HFFc6 (cell line): Measurements from ENCODE around the gene IL31. TPM values are rescaled to one million over a fixed set of nuclear protein-coding genes. Genes with fewer than 3 reads are reported as not detected.
"Not testable (repeated sequence)": the region's sequence is repeated elsewhere in the genome, so short reads cannot be mapped to it uniquely, and the experiment has no call there.

Source experiments
- DNase-seq: peaks from one replicate; pipeline ENCODE4 v3.0.0-alpha.2; 2018
- H3K27ac Mint-ChIP-seq: 2 replicates; pipeline ENCODE4 v1.8.0; 2020; ENCODE audit warnings: mild to moderate bottlenecking, mixed read lengths
- H3K27me3 Mint-ChIP-seq: 2 replicates; pipeline ENCODE4 v1.8.0; 2021; ENCODE audit warnings: mild to moderate bottlenecking, moderate library complexity, mixed read lengths; ENCODE audit not compliant: insufficient read depth
- H3K36me3 Mint-ChIP-seq: 2 replicates; pipeline ENCODE4 v1.8.0; 2021; ENCODE audit warnings: low read depth, mixed read lengths
- H3K4me1 Mint-ChIP-seq: 2 replicates; pipeline ENCODE4 v1.8.0; 2020; ENCODE audit warnings: low read depth, mixed read lengths
- H3K4me3 Mint-ChIP-seq: 2 replicates; pipeline ENCODE4 v1.8.0; 2020; ENCODE audit warnings: mild to moderate bottlenecking, moderate library complexity, mixed read lengths
- H3K9me3 Mint-ChIP-seq: 2 replicates; pipeline ENCODE4 v1.8.0; 2020; ENCODE audit warnings: mild to moderate bottlenecking, mixed read lengths
- total RNA-seq, 6 experiments: library from RNA; stranded (reverse); fragmentation: NEBNext Ultra II Directional; extraction: Animal tissue kit (Norgen Biotek cat#: 25700); gene quantifications; 2 replicates in 1 of 6; 3 replicates in 5 of 6; pipeline ENCODE4 v1.2.3, GENCODE V29; 2021
- TF ChIP-seq, protein P1 (sequence below): fragments of 200-600 bp; sonication (generic); IDR thresholded peaks from 2 replicates; pipeline ENCODE4 v1.5.0; 2021; ENCODE audit warnings: antibody characterized with exemption, mild to moderate bottlenecking

Gene IL31
- total RNA-seq, 6 experiments from 2014 or later = not detected

DNA sequence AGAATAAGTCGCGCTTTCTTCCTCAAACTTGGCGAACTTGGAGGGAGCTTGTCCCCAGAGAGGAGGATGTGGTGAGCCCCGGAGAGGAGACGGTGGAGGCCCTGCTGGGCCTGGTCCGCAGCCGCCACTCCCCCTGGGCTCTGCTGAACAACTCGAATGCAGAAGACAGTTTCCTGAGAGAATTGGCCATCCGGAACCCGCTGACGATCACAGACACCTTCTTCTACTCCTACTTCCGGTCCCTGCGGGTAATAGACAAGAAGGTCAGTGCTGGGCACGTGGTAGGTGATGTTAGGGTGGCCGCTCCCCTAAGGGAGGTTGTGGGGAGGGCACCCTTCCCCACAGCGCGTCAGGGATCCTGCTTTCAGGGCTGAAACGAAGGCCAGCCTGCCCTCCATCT is 10.5 kb upstream of the IL31 start:
- Mint-ChIP-seq H3K4me1 (peaks cover 13% of the 10 kb centered on the region), H3K27me3 (peaks cover 4% of the 10 kb centered on the region; the same call in 1 of the 2 replicates), H3K9me3 (no peaks in the 10 kb centered on the region), H3K27ac (no peak overlapping the region), H3K4me3 (no peak overlapping the region), H3K36me3 (no peaks in the 10 kb centered on the region)
- no peak for DNase-seq
- TF ChIP-seq, protein P1, sequence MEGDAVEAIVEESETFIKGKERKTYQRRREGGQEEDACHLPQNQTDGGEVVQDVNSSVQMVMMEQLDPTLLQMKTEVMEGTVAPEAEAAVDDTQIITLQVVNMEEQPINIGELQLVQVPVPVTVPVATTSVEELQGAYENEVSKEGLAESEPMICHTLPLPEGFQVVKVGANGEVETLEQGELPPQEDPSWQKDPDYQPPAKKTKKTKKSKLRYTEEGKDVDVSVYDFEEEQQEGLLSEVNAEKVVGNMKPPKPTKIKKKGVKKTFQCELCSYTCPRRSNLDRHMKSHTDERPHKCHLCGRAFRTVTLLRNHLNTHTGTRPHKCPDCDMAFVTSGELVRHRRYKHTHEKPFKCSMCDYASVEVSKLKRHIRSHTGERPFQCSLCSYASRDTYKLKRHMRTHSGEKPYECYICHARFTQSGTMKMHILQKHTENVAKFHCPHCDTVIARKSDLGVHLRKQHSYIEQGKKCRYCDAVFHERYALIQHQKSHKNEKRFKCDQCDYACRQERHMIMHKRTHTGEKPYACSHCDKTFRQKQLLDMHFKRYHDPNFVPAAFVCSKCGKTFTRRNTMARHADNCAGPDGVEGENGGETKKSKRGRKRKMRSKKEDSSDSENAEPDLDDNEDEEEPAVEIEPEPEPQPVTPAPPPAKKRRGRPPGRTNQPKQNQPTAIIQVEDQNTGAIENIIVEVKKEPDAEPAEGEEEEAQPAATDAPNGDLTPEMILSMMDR = no peak

DNA sequence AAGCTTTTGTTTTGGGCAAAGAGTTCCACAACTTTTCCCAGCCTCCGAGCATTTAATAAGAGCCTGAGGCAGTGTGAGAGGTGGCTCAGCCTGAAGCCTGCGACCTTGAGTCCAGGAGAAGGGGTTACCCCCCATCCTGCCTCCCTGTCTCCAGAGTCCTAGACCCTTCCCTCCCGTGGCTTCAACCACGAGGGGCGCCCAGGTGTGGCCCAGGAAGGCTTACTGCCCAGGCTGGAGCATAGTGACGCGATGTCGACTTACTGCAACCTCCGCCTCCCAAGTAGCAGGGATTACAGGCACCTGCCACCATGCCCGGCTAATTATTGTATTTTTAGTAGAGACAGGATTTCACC is 9.5 kb upstream of the IL31 start:
- TF ChIP-seq, protein P1 = no peak
- H3K4me3 Mint-ChIP-seq = 0 out of 2 replicates have a peak overlapping the region, but pooled peaks have one; percentile 32

DNA sequence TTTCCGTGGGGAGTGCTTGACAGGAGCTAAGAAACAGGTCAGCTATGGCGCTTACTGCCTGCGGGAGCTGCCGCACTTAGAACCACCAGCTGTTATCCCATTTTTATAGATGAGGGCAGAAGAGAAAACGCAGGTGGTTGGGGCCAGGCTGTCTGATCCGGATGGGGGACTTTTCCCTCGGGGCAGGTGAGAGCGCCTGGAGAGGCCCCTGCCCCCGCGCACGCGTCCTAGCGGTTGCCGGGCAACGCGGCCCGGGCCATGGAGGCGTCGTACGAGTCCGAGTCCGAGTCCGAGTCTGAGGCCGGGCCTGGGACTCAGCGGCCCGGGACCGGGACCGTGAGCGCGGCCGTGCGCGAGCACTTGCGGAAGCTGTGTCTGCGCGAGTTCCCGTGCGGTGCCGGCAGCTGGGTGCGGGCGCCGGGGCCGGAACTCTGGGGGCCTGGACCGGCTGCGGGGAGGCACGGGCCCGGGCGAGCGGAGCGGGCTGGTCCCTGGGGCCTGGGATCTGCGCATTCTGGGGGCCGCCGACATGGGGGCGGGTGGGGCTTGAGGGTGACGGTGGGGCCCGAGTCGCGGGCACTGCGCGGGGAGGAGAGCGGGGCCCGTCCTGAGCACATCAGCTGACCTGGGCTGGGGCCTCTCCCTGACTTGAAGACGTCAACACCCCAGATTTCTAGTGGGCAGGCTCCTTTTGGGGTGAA is 9.0 kb upstream of the IL31 start, which contains the start of gene LRRC43:
Gene LRRC43 (plus strand): TSS at position 237 of the 701 bp plus-strand sequence. CDS start 22 bp downstream, at position 259.
- peaks cover 6% of the 10 kb centered on the region; the same call in 1 of the 2 replicates for H3K27me3 Mint-ChIP-seq
- peak within 1 kb of the TSS; percentile 56 for H3K4me3 Mint-ChIP-seq
- H3K9me3 Mint-ChIP-seq = no peaks in the 10 kb centered on the region
- DNase-seq = no peak
- no peaks in the 10 kb centered on the region for H3K36me3 Mint-ChIP-seq
- peaks cover 13% of the 10 kb centered on the region for H3K4me1 Mint-ChIP-seq
- TF ChIP-seq, protein P1 = no peak
- H3K27ac Mint-ChIP-seq = no peak within 1 kb of the TSS

More for the DNA sequence above, 9.5 kb upstream of the IL31 start:
- H3K27ac Mint-ChIP-seq = no peak overlapping the region
- no peaks in the 10 kb centered on the region for H3K36me3 Mint-ChIP-seq
- H3K4me1 Mint-ChIP-seq = peaks cover 13% of the 10 kb centered on the region
- H3K9me3 Mint-ChIP-seq = no peaks in the 10 kb centered on the region
- no peak for DNase-seq
- H3K27me3 Mint-ChIP-seq = peaks cover 5% of the 10 kb centered on the region; the same call in 1 of the 2 replicates

DNA sequence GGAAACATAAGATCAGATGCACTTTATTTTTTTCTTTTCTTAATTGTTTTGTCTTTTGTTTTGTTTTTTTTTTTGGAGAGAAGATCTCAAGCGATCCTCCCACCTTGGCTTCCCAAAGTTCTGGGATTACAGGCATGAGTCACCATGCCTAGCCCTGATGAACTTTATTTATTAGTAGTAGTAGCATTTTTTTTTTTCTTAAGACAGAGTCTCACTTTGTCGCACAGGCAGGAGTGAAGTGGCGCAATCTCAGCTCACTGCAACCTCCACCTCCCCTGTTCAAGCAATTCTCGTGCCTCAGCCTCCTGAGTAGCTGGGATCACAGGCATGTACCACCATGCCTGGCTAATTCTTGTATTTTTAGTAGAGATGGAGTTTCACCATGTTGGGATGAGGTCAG is 2.5 kb upstream of the IL31 start:
- not testable (repeated sequence) for H3K36me3 Mint-ChIP-seq, H3K4me3 Mint-ChIP-seq, H3K9me3 Mint-ChIP-seq, DNase-seq, H3K27ac Mint-ChIP-seq
- H3K27me3 Mint-ChIP-seq = peaks cover 30% of the 10 kb centered on the region
- H3K4me1 Mint-ChIP-seq = peaks cover 22% of the 10 kb centered on the region

DNA sequence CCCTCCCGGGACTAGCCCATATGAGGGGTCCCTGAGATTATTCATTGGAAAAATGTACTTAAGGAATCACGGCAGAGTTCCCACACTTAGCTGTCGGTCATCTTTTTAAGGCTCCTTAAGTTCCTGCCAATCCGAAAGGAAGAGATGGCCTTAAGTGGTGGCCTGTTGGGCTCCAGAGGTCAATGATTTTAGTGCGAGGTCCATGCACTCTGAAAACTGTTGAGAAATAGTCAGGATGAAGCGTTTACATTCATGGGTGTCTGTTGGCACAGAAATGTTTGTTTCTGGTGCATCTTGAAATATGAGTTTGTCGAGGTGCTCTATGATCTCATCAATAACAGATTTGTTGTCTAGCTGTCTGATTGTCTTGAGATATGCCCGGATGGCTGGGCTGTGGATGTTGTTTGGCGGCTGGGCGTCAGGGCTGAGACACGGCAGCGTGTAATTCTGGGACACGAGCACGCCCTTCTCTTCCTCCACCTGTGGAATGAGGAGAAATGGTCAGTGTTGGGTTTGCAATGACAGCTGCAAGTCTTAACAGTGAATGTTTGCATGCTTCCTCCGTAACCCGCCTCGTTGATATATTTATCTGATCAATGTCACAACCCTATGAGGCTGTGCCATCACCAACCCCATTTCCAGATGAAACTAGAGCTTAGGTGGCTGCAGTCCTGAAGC is 1.6 kb downstream of the IL31 start:
- Mint-ChIP-seq H3K4me1 (peaks cover 8% of the 10 kb centered on the region; the same call in 1 of the 2 replicates), H3K36me3 (no peaks in the 10 kb centered on the region)

More for the DNA sequence above, 1.6 kb downstream of the IL31 start:
- H3K27me3 Mint-ChIP-seq = peaks cover 41% of the 10 kb centered on the region
- H3K9me3 Mint-ChIP-seq = no peaks in the 10 kb centered on the region
- H3K4me3 Mint-ChIP-seq = no peak overlapping the region
- H3K27ac Mint-ChIP-seq = no peak overlapping the region
- no peak for DNase-seq
- TF ChIP-seq, protein P1 = no peak
